Fibroblast of skin of back (primary cell): Measurements from ENCODE around the gene EID2B.
A peak's percentile ranks its signal among the peaks of the same experiment; 100 is the strongest.

Source experiments
- DNase-seq: peaks from one replicate; pipeline ENCODE4 v3.0.0-alpha.2; 2013

EID2B gene

DNA sequence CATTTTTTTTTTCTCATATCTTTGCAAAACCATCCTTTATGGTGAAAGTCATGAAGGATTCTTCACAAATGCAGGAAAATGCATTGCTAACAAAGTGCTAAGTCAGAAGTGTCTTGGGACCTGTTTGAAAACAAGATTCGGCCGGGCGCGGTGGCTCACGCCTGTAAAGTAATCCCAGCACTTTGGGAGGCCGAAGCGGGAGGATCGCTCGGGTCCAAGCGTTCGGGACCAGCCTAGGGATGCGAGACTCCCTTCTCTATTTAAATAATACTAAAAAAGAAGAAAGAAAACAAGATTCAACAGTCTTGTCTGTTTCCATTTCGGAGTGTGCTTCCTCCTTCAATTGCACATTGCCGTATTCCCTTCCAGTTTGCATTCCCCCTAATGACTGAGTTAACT is 819 bp downstream of the EID2B start:
- DNase-seq, result no peak

DNA sequence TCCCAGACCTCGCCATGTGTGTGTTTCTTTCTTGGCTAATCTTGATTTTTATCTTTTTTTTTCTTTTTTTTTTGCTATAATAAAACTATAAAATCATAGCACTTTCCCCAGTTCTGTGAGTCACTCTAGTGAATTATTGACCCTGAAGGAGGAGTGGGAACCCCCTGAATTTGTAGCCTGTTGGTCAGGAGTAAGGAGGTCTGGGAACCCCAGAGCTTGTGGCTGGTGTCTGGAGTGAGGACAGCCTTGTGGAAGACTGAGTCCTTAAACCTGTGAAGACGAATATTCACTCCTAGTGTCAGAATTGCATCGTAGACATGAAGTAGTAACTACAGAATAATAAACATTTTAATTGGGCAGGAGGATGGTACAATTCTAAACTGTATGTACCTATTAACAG is 7.4 kb downstream of the EID2B start:
- no peak for DNase-seq

DNA sequence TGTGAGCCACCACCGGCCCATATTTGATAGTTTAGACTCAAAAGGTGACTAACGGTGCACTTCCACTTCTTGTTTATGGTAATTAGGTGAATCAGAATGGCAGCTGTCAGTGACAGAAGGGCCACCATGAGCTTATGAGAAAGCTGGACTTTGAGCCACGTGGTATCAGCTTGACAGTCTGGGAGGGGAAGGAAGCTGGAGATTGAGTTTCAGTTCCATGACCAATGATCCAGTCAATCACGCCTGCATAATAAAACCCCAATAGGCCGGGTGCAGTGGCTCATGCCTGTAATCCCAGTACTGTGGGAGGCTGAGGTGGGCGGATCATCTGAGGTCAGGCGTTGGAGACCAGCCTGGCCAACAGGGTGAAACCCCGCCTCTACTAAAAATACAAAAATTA is 8.2 kb downstream of the EID2B start:
- no peak for DNase-seq

DNA sequence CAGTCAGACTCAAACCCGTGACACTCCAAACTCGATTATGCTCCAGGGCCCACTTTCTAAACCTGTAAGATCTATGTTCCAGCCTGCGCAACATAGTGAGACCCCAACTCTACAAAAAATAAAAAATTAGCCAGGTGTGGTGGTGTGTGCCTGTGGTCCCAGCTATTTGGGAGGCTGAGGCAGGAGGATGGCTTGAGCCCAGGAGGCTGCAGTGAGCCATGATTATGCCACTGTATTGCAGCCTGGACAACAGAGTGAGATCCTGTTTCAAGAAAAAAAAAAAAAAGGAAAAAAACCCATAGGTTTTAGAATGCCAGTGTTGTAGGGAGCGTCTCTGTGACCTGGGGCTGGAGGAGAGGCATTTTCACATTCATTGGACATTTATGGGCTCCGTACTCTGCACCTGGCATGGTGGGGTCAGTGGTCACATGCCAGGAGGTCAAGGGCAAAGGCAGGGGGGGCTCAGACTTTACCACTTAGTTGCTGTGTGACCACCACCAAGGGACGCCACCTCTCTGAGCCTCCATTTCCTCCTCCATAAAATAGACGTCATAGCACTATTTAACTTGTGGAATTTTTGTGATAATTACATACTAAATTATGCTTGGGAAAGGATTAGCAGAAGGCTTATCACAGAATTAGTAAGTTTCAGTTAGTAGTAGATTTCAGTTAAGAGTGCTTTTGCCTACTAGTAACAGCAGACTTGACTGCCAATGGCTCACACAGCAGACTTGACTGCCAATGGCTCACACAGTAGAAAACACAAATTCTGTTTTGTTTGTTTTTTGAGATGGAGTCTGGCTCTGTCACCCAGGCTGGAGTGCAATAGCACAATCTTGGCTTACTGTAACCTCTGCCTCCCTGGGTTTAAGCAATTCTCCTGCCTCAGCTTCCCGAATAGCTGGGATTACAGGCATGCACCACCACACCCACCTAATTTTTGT is 11.8 kb downstream of the EID2B start:
- no peak for DNase-seq

DNA sequence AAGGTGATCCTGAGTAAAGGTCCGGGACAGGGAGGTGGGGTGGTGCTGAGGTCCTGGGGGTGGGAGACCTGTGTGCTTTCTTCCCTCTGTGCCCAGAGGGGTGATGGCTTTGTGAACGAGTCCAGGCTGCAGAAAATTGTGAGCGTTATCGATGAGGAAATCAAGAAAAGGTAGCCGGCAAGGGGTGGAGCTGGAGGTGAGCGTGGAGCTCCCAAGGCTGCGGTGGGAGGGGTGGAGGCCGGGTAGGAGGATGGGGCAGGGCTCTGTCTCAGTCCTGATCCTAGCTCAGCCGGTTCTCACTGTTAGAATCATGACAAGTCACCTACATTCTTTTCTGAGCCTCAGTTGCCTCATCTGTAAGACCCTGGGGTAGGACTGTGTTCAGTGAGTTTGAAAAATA is 13.7 kb downstream of the EID2B start:
- no peak for DNase-seq

DNA sequence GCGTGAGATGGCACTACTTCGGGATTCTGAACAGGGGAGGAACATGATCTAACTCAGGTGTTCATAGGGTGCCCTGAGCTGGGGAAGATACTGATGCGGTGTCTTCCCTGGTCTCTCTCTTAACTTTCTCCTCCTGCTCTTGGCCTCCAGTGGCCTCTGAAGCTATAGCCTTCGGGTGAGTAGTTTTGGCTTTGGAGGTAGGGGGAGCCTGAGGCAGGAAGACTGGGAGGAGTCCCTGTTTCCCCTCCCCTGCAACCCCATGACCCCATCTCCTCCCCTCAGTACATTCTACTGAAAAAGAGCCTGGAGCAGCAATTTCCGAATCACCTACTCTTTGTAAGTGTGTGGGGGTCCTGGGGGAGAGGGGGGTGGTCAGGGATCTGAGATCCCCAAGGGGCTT is 14.2 kb downstream of the EID2B start:
- no peak for DNase-seq

DNA sequence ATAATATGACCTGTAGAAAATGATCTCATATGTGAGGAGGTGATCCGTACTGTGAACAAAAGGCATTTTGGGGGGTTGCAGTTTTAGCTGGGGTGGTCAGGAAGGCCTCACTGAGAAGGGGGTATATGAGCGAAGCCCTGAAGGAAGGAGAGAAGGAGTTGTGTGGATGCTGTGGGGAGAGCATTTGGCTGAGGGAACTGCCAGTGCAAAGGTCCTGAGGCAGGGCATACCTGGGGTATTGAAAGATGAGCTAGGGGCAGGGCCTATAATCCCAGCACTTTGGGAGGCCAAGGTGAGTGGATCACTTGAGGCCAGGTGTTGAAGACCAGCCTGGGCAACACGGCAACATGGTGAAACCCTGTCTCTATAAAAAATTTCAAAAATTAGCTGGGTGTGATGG is 15.2 kb downstream of the EID2B start:
- DNase-seq, result no peak

DNA sequence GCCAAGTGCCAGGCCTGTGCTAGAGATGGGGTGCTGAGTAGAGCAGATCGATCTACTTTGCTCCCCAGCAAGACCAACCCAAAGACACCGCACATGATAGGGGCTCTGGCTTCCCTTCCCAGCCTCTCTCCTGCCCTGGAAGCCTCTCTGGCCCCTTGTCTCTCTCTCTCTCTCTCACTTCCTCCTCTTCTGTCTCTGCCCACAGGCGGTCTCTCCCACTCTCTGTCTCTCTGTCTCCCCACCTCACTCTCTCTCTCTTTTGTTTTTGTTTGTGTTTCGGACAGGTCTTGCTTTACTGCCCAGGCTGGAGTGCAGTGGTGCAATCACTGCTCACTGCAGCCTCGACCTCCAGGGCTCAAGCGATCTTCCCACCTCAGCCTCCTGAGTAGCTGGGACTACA is 16.4 kb downstream of the EID2B start:
- DNase-seq, result no peak

DNA sequence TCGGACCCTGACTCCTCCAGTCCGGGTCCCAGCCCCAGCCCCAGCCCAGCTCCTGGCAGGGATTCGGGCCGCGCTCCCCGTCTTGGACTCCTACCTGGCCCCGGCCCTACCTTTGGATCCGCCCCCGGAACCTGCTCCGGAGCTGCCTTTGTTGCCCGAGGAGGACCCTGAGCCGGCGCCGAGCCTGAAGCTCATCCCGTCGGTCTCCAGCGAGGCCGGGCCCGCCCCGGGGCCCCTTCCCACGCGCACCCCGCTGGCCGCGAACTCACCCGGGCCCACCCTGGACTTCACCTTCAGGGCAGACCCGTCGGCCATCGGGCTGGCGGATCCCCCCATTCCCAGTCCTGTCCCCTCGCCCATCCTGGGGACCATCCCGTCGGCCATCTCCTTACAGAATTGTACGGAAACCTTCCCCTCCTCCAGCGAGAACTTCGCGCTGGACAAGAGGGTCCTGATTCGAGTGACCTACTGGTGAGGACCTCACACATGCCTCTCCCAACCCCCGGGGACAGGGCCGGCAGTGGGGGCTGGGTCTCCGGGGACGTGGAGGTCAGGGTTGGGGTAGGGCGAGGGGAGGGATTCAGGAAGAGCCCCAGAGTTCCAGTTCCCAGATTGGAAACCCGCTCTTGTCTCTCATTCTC is 17.0 kb downstream of the EID2B start:
- no peak for DNase-seq

DNA sequence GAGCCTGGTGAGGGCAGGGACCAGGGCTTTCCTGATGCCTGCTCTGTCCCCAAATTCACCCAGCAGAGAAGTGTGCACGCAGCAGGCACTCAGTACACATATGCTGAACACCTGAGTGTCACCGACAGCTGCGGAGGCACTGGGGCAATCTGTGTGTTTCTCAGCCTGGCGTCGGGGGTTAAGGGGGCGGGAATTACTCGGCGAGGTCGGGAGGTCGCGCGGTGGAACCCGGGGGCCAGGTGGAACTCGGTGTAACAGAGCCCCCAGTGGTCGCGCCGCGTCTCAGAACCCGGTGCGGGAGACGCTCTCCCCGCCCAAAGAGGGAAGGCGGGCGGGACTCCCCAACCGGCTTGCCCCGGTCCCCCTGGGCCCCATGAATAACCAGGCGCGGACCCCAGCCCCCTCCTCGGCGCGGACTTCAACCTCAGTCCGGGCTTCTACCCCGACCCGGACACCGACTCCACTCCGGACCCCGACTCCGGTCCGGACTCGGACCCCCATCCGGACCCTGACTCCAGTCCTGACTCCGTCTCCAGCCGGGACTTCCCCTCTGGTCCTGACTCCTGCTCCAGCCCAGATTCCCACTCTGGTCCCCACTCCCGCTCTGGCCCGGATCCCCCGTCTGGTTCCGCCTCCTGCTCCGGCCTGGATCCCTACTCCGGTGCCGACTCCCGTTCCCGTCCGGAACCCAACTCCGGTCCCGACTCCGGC is 17.7 kb downstream of the EID2B start, which contains the start of gene SELENOV:
Gene SELENOV, plus strand, starts transcription at position 300 of the 711 bp plus-strand sequence. Its CDS starts 74 bp downstream, at position 374.
- no peak for DNase-seq

DNA sequence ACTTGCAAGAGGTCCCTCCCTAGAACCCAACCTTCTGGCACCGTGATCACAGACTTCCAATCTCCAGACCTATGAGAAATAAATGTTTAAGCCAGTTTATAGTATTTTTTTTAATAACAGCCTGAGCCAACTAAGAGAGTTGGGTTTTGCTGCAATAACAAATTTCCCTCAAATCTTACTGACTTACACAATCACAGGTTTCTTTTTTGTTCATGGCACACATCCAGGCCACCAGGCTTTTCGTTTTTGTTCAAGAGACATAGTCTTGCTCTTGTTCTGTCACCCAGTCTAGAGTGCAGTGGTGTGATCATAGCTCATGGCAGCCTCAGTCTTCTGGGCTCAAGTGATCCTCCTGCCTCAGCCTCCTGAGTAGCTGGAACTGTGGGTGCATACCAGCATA is 19.7 kb downstream of the EID2B start:
- DNase-seq, result no peak

DNA sequence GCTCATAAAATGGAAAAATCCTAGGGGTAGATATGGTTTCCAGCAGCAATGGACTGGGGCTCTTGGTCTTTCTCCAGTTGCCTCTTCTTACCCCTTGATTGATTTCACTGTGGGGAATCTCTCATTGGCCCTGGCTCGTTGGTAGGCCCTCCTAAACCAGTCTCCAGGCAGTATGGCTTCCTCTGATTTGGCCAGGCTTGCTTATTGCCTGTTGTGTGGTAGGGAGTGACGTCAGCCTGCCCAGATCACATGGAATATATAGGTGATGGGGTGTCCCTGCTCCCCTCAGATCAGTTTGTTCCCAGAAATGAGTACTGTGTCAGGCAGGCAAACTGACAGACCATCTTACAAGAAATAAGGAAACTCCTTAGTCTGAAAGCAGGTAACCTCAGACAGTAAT is 23.4 kb downstream of the EID2B start:
- no peak for DNase-seq

DNA sequence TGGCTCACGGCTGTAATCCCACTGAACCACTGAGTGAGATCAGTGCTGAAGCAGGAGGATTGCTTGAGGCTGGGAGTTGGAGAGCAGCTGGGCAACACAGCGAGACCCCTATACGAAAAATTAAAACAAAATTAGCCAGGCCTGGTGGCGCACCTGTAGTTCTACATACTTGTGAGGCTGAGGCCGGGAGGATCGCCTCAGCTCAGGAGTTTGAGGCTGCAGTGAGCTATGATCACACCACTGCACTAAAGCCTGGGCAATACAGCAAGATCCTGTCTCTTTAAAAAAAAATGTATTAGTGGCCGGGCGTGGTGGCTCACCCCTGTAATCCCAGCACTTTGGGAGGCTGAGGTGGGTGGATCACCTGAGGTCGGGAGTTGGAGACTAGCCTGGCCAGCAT is 24.0 kb downstream of the EID2B start:
- no peak for DNase-seq

DNA sequence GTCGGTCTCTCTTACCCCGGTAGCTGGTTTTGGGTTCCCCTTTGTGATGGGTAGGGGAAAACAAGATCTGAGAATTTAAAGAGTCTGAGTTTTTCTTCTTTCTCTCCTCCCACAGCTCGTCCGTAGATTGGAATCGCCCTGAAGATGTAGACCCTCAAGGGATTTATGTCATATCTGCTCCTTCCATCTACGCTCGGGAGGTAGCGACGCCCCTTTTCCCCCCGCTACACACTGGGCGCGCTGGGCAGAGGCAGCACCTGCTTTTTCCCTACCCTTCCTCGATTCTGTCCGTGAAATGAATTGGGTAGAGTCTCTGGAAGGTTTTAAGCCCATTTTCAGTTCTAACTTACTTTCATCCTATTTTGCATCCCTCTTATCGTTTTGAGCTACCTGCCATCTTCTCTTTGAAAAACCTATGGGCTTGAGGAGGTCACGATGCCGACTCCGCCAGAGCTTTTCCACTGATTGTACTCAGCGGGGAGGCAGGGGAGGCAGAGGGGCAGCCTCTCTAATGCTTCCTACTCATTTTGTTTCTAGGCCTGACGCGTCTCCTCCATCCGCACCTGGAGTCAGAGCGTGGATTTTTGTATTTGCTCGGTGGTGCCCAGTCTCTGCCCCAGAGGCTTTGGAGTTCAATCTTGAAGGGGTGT is 24.8 kb downstream of the EID2B start:
- no peak for DNase-seq

DNA sequence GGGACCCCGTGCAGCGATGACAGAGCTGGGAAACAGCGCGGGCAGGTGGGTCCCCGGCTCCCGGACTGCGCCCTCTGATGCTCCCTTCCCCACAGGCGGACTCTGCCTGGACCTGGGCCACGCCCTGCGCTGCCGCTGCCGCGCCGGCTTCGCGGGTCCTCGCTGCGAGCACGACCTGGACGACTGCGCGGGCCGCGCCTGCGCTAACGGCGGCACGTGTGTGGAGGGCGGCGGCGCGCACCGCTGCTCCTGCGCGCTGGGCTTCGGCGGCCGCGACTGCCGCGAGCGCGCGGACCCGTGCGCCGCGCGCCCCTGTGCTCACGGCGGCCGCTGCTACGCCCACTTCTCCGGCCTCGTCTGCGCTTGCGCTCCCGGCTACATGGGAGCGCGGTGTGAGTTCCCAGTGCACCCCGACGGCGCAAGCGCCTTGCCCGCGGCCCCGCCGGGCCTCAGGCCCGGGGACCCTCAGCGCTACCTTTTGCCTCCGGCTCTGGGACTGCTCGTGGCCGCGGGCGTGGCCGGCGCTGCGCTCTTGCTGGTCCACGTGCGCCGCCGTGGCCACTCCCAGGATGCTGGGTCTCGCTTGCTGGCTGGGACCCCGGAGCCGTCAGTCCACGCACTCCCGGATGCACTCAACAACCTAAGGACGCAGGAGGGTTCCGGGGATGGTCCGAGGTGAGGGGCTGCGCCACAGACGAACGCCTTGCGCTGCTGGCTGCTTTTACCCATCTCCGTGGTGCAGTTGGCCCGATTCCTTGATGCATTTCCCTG is 25.5 kb downstream of the EID2B start:
- DNase-seq, result peak; percentile 72

DNA sequence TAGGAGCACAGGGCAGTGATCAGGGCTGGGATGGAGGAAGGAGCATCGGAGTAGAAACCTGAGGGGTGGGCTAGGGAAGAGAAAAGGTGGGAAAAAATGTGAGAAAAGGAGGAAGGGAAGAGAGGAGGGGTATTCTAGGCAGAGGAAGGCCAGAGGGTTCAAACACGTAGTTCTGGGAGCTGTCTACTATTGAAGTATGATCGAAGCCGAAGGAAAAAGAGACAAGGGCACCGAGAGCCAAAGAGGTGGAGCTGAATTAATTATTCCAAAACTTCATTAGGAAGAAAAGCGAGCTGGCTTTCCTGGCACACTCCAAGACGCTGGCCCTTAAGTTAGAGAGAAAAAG is 26.1 kb downstream of the EID2B start:
- no peak for DNase-seq

DNA sequence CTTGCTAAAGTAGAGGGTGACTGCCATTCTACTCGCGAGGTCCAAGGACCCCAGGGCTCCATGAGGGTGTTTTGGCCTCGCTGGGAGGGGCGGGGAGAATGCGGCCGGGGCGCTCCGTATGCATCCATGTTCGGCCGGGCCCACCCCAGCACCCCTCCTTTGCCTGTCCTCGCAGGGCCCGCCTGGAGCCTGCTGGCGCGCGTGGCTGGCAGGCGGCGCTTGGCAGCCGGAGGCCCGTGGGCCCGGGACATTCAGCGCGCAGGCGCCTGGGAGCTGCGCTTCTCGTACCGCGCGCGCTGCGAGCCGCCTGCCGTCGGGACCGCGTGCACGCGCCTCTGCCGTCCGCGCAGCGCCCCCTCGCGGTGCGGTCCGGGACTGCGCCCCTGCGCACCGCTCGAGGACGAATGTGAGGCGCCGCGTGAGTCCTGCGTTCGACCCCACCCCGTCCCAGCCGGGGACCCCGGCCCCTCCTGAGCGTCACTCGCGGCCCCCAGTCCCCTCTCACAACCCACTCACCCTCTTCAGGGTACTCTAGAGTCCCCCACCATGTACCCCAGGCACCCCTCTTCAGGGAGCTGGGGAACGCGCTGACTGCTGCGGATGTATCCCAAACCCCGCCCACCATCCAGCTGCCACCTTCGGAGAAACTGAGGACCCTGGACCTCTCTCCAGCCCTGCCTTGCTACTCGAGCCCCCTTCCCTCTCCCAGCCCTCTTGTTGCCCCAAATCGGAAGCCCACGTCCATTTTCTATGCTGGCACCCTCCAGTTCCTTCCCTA is 29.8 kb downstream of the EID2B start:
- peak; percentile 77 for DNase-seq

DNA sequence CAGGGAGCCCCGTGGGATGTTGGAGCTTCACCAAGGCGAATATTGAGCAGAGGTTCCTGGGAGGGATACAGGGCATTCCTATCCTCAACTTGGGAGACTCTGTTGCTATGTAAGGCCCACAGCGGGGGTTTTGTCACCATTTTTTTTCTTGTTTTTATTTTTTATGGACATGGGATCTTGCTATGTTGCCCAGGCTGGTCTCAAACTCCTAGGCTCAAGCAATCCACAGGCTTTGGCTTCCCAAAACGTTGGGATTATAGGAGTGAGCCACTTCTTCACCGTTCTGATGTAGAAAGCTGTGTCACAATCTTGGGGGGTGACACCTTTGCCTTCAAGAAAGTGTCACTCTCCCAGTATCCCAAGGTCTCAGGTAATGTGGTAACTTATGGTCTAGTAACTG is 31.3 kb downstream of the EID2B start:
- no peak for DNase-seq

DNA sequence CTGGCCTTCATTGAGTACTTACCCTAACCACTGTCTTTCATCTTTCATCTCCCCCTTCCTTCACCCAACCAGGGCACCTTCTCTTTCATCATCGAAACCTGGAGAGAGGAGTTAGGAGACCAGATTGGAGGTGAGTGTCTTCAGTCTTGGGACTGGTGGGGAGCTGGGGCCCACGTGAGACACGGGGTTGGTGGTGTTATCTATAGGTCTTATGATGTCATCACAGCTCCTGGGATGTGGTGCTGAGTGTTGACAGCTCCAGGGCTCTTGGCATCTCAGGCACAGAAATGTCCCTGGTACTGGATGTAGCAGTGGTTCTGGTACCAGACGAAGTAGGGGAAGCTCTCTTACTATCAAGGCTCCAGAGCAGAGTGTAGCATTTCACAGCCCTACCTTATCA is 32.1 kb downstream of the EID2B start:
- no peak for DNase-seq

DNA sequence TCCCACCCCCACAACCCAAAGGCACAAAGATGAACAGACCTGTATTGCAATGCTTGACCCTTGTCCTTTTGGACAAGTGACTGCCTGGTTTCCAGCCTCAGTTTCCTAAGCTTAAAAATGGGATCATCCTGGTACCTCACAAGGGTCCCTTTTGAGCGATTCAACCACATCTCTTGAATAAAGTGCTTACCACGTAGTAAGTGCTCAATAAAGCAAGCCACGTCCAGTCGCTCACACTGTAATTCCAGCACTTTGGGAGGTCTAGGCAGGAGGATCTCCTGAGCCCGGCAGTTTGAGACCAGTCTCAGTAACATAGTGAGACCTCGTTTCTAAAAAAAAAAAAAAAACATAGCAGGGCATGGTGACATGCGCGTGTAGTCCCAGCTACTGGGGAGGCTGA is 32.7 kb downstream of the EID2B start:
- DNase-seq, result no peak
